Upper lobe of left lung (tissue), 6 donors: ENCODE measurements around the gene FAM110D. TPM values are rescaled to one million over a fixed set of nuclear protein-coding genes. Genes with fewer than 3 reads are reported as not detected.

Experiments used
- ATAC-seq, 2 donors: fragments of 200-7000 bp; cut with Tn5 transposase; one replicate each; pipeline ENCODE4 v1.9.1; 2022; ENCODE audit warnings: mild to moderate bottlenecking in 2 of 2, moderate library complexity in 2 of 2; ENCODE audit not compliant: low FRiP score in 2 of 2
- DNase-seq, 2 donors: peaks; one replicate each; pipeline ENCODE4 v3.0.0-alpha.2; 2019 to 2020
- H3K27ac ChIP-seq, 4 donors: fragments of 200-600 bp; sonication (generic); one replicate each; pipeline ENCODE4 v1.5.1; 2016 to 2019
- H3K27me3 ChIP-seq, 4 donors: fragments of 200-600 bp; sonication (generic); one replicate each; pipeline ENCODE4 v1.5.1; 2017 to 2019
- H3K36me3 ChIP-seq, 4 donors: fragments of 200-600 bp; sonication (generic); one replicate each; pipeline ENCODE4 v1.5.1; 2016 to 2019
- H3K4me1 ChIP-seq, 4 donors: fragments of 200-600 bp; sonication (generic); one replicate each; pipeline ENCODE4 v1.5.1; 2018 to 2019
- H3K4me3 ChIP-seq, 4 donors: fragments of 200-600 bp; sonication (generic); one replicate each; pipeline ENCODE4 v1.5.1; 2017 to 2019; ENCODE audit warnings: mild to moderate bottlenecking in 2 of 4, moderate library complexity in 1 of 4
- H3K9me3 ChIP-seq, 4 donors: fragments of 200-600 bp; sonication (generic); one replicate each; pipeline ENCODE4 v1.5.1; 2018 to 2019
- CTCF ChIP-seq, 6 experiments: fragments of 450-650 bp in 4 of 6; fragments of 200-600 bp in 2 of 6; sonication (generic) in 2 of 6; IDR thresholded peaks; one replicate each; pipeline ENCODE4 v1.5.1; 2016 to 2019; ENCODE audit warnings: antibody characterized with exemption in 6 of 6
- EP300 ChIP-seq, 4 donors: sonication (generic); formaldehyde crosslinking; IDR thresholded peaks; one replicate each; pipeline ENCODE4 v1.5.1; 2017; ENCODE audit warnings: antibody characterized with exemption in 4 of 4, control low read depth in 2 of 4
- POLR2A ChIP-seq, 4 donors: fragments of 450-650 bp; IDR thresholded peaks; one replicate each; pipeline ENCODE4 v1.5.1; 2016 to 2017; ENCODE audit warnings: antibody characterized with exemption in 4 of 4, mild to moderate bottlenecking in 2 of 4
- POLR2AphosphoS5 ChIP-seq, 2 donors: sonication (generic); formaldehyde crosslinking; IDR thresholded peaks; one replicate each; pipeline ENCODE4 v1.5.1; 2017; ENCODE audit warnings: antibody characterized with exemption in 2 of 2
- WGBS, 2 donors: methylation state at CpG; one replicate each; pipeline ENCODE4 v1.1.5; 2017 to 2018; 5-methylcytosine and 5-hydroxymethylcytosine counted together
- total RNA-seq, 6 donors: library from RNA; depleted of rRNA in 4 of 6; stranded (reverse); fragments of >200 nt in 4 of 6; gene quantifications; one replicate each; pipeline versions ENCODE4 v1.1.0 to v1.2.1, GENCODE V29; 2016 to 2021
- donor health status: DM: no; HTN: no; CAD: no; lungs with moderate emphysema.
- donor health status: DM: no; HTN: yes; CAD: no; lungs with severe emphysema.

Gene FAM110D
- total RNA-seq, 6 donors from 2014 or later: 1.0 to 6.7 (median 4.7) TPM

GRCh38 chr1:26121854-26122773, 36.8 kb upstream of the FAM110D start:
- peak overlapping the region; percentile 0 to 71 (median 39) for H3K27ac ChIP-seq
- peaks cover 0 to 23% (median 5%) of the 10 kb centered on the region in 4 donors for H3K36me3 ChIP-seq
- TF ChIP-seq EP300 (IDR thresholded peaks at IDR 0.05): no peak
- no peak for TF ChIP-seq CTCF (IDR thresholded peaks at IDR 0.05)
- no peak for TF ChIP-seq POLR2A (IDR thresholded peaks at IDR 0.05)
- TF ChIP-seq POLR2AphosphoS5 (IDR thresholded peaks at IDR 0.05): no peak
- no peak overlapping the region for H3K4me3 ChIP-seq
- ATAC-seq: no peak
- H3K27me3 ChIP-seq: no peaks in the 10 kb centered on the region
- H3K9me3 ChIP-seq: no peaks in the 10 kb centered on the region
- no peak for DNase-seq
- peaks cover 25 to 52% (median 40%) of the 10 kb centered on the region in 4 donors for H3K4me1 ChIP-seq
- WGBS, 2 donors: 42 to 51% methylated on average over 8 of the region's 8 CpGs

- H3K4me3 ChIP-seq: no peak overlapping the region
- H3K27ac ChIP-seq: peak overlapping the region in 3 of 4 donors; percentile 5 to 67 (median 39)
- 82 to 84% methylated on average over 7 of the region's 7 CpGs for WGBS, 2 donors
- peaks cover 0 to 15% (median 0%) of the 10 kb centered on the region in 4 donors for H3K36me3 ChIP-seq
- H3K4me1 ChIP-seq: peaks cover 36 to 64% (median 49%) of the 10 kb centered on the region in 4 donors
- no peaks in the 10 kb centered on the region for H3K9me3 ChIP-seq
- TF ChIP-seq CTCF (IDR thresholded peaks at IDR 0.05): no peak
- TF ChIP-seq POLR2AphosphoS5 (IDR thresholded peaks at IDR 0.05): no peak
- no peak for TF ChIP-seq EP300 (IDR thresholded peaks at IDR 0.05)
- no peak for TF ChIP-seq POLR2A (IDR thresholded peaks at IDR 0.05)
- ATAC-seq (no peak), DNase-seq (no peak)
- H3K27me3 ChIP-seq: no peaks in the 10 kb centered on the region
These were observed 35.6 kb upstream of the FAM110D start for GRCh38 chr1:26122988-26123973.

DNA sequence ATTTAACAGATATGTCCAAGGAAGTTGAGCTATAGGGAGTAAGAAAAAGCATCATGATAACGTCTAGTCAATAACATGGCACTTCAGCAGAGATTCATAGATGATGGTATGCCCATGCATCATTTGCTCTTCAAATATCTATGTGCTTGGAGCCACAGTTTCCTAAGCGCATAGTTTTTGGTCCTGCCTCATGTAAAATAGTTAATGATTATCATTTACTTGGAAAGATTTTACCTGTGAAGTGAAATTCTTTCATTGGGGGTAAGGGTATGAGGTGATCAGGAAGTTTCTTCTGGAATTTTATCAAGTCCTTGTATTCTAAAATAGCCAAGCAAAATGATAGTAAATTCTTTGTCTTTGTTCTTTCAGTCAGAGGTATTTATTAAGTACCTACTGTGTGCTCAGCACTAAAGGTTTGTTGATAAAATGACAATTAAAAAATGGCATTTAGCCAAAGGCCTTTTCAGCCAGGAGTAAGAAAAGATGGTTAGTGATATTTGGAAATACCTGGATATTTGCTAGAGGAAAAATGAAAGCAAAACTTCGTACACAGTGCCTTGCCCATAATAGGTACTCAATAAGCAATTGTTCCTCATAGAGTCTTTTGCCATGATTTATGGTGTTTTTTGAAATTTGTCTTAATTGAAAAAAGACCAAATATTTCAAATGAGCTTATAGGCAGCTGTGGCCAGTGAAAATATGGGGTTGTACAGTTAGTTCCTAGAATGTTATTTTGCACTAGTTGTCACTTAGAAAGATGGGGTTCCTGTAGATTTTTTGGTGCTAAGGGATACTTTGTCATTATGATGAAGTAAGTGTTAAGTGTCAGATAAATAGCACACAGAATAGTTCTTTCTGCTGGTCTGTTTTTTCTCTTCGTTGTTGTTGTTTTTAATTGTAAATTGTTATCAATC, 34.2 kb upstream of the FAM110D start:
- no peak for DNase-seq
- 66 to 67% methylated on average over 4 of the region's 4 CpGs for WGBS, 2 donors
- no peaks in the 10 kb centered on the region for H3K9me3 ChIP-seq
- H3K36me3 ChIP-seq: peaks cover 0 to 3% (median 0%) of the 10 kb centered on the region in 4 donors
- TF ChIP-seq POLR2AphosphoS5 (IDR thresholded peaks at IDR 0.05) (no peak), CTCF (IDR thresholded peaks at IDR 0.05) (no peak), POLR2A (IDR thresholded peaks at IDR 0.05) (no peak), EP300 (IDR thresholded peaks at IDR 0.05) (no peak)
- no peak for ATAC-seq
- H3K27ac ChIP-seq: peak overlapping the region in 2 of 4 donors; percentile 39 to 85
- H3K27me3 ChIP-seq: no peaks in the 10 kb centered on the region
- H3K4me1 ChIP-seq: peaks cover 38 to 64% (median 50%) of the 10 kb centered on the region in 4 donors
- H3K4me3 ChIP-seq: no peak overlapping the region

DNA sequence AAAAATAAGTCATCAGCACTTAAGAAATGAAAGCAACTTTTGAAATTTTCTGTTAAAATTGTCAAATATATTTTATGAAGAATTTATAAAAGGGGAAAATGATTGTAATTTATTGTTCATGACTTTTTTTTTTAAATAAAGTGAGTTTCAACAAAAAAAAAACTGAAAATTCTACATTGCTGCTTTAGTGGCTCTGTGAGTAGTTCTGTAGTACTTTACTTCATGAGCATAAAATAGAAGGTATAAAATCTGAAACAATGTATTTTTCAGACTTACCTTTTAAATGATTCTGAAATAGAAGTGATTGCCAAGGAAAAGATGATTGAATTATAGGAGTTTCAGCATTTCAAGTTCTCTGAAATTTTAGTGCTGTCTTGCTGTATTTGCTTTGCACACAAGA, 33.5 kb upstream of the FAM110D start:
- peak overlapping the region in 2 of 4 donors; percentile 39 to 85 for H3K27ac ChIP-seq
- no peaks in the 10 kb centered on the region for H3K9me3 ChIP-seq
- DNase-seq (no peak), ATAC-seq (no peak)
- peaks cover 38 to 64% (median 50%) of the 10 kb centered on the region in 4 donors for H3K4me1 ChIP-seq
- no peak overlapping the region for H3K4me3 ChIP-seq
- no peaks in the 10 kb centered on the region for H3K36me3 ChIP-seq
- TF ChIP-seq POLR2AphosphoS5 (IDR thresholded peaks at IDR 0.05) (no peak), CTCF (IDR thresholded peaks at IDR 0.05) (no peak), POLR2A (IDR thresholded peaks at IDR 0.05) (no peak), EP300 (IDR thresholded peaks at IDR 0.05) (no peak)
- no peaks in the 10 kb centered on the region for H3K27me3 ChIP-seq
